Type B pancreatic cell (in vitro differentiated cells): ENCODE measurements around the gene TRMU. TPM values are rescaled to one million over a fixed set of nuclear protein-coding genes. Genes with fewer than 3 reads are reported as not detected.

Experiments
- DNase-seq: peaks from one replicate; pipeline ENCODE4 v3.0.0; 2021; ENCODE audit warnings: mixed read lengths; ENCODE audit not compliant: unreplicated experiment; ENCODE audit errors: extremely low spot score
- H3K27ac Mint-ChIP-seq: 2 replicates; pipeline ENCODE4 v1.8.0; 2021; ENCODE audit warnings: mild to moderate bottlenecking, mixed read lengths
- H3K27me3 Mint-ChIP-seq: 2 replicates; pipeline ENCODE4 v1.8.0; 2021; ENCODE audit warnings: mixed read lengths
- H3K36me3 Mint-ChIP-seq: 2 replicates; pipeline ENCODE4 v1.8.0; 2021; ENCODE audit warnings: mixed read lengths
- H3K4me1 Mint-ChIP-seq: one replicate; pipeline ENCODE4 v1.8.0; 2021; ENCODE audit warnings: mixed read lengths; ENCODE audit not compliant: unreplicated experiment
- H3K4me3 Mint-ChIP-seq: 2 replicates; pipeline ENCODE4 v1.8.0; 2021; ENCODE audit warnings: mild to moderate bottlenecking, mixed read lengths
- H3K9me3 Mint-ChIP-seq: 2 replicates; pipeline ENCODE4 v1.8.0; 2021; ENCODE audit warnings: mixed read lengths
- CTCF ChIP-seq: fragments of 200-600 bp; sonication (generic); conservative IDR thresholded peaks from 2 replicates; pipeline ENCODE4 v1.5.0; 2021; ENCODE audit warnings: antibody characterized with exemption, mild to moderate bottlenecking
- total RNA-seq: library from RNA; stranded (reverse); gene quantifications from 2 replicates; pipeline ENCODE4 v1.2.1, GENCODE V29; 2021; ENCODE audit warnings: low replicate concordance

TRMU gene
- total RNA-seq, 1 donor from 2014 or later: 68.4 TPM

- H3K27me3 Mint-ChIP-seq: no peaks in the 10 kb centered on the region
Measured at GRCh38 chr22:46326066-46326680, 9.3 kb upstream of the TRMU start.

GRCh38 chr22:46327691-46328465 is 7.6 kb upstream of the TRMU start:
- no peak for TF ChIP-seq CTCF
- H3K4me1 Mint-ChIP-seq: no peaks in the 10 kb centered on the region
- H3K4me3 Mint-ChIP-seq: no peak overlapping the region
- peaks cover 3% of the 10 kb centered on the region for H3K36me3 Mint-ChIP-seq
- H3K27me3 Mint-ChIP-seq: no peaks in the 10 kb centered on the region
- no peak overlapping the region for H3K27ac Mint-ChIP-seq
- no peak for DNase-seq
- no peaks in the 10 kb centered on the region for H3K9me3 Mint-ChIP-seq

More at GRCh38 chr22:46326066-46326680, 9.3 kb upstream of the TRMU start:
- Mint-ChIP-seq H3K27ac (no peak overlapping the region), H3K9me3 (no peaks in the 10 kb centered on the region), H3K4me3 (no peak overlapping the region), H3K4me1 (no peaks in the 10 kb centered on the region), H3K36me3 (peaks cover 3% of the 10 kb centered on the region)
- no peak for DNase-seq
- no peak for TF ChIP-seq CTCF

- Mint-ChIP-seq H3K4me3 (no peak overlapping the region), H3K27ac (no peak overlapping the region), H3K9me3 (no peaks in the 10 kb centered on the region), H3K36me3 (peaks cover 3% of the 10 kb centered on the region), H3K4me1 (no peaks in the 10 kb centered on the region), H3K27me3 (no peaks in the 10 kb centered on the region)
- no peak for DNase-seq
- TF ChIP-seq CTCF: no peak
Measured at GRCh38 chr22:46328797-46329196, 6.7 kb upstream of the TRMU start.

GRCh38 chr22:46329616-46330015 is 5.9 kb upstream of the TRMU start:
- H3K27me3 Mint-ChIP-seq: no peaks in the 10 kb centered on the region
- no peak overlapping the region for H3K27ac Mint-ChIP-seq
- no peak overlapping the region for H3K4me3 Mint-ChIP-seq
- H3K9me3 Mint-ChIP-seq: no peaks in the 10 kb centered on the region
- peaks cover 3% of the 10 kb centered on the region for H3K36me3 Mint-ChIP-seq
- TF ChIP-seq CTCF: no peak
- H3K4me1 Mint-ChIP-seq: no peaks in the 10 kb centered on the region
- DNase-seq: no peak

GRCh38 chr22:46330426-46330825 is 5.1 kb upstream of the TRMU start:
- Mint-ChIP-seq H3K9me3 (no peaks in the 10 kb centered on the region), H3K4me1 (peaks cover 4% of the 10 kb centered on the region), H3K36me3 (peaks cover 3% of the 10 kb centered on the region), H3K4me3 (no peak overlapping the region), H3K27me3 (no peaks in the 10 kb centered on the region), H3K27ac (no peak overlapping the region)
- no peak for DNase-seq
- TF ChIP-seq CTCF: no peak
